Measurements from ENCODE around the gene RFX7.
"Not testable (repeated sequence)": the region's sequence is repeated elsewhere in the genome, so short reads cannot be mapped to it uniquely, and the experiment has no call there.

GRCh38 chr15:56203312-56203922 is 40.3 kb downstream of the RFX7 start:
- TF ChIP-seq CTCF, POLR2A (IDR thresholded peaks at IDR 0.05): not testable (repeated sequence)
